KMS-11 (cell line): ENCODE measurements around the gene ZMYND8.
"Not testable (repeated sequence)": the region's sequence is repeated elsewhere in the genome, so short reads cannot be mapped to it uniquely, and the experiment has no call there.

ENCODE experiments used
- H2AFZ ChIP-seq: fragments of 200-600 bp; sonication (generic); 2 replicates; pipeline ENCODE4 v1.6.1; 2016; ENCODE audit warnings: antibody characterized with exemption, mixed run types, low read depth
- H3K27ac ChIP-seq: fragments of 200-600 bp; sonication (generic); 2 replicates; pipeline ENCODE4 v1.6.1; 2016; ENCODE audit warnings: mild to moderate bottlenecking, mixed run types
- H3K27me3 ChIP-seq: fragments of 200-600 bp; sonication (generic); 2 replicates; pipeline ENCODE4 v1.6.1; 2017; ENCODE audit warnings: mild to moderate bottlenecking, low read depth, mixed run types, moderate library complexity; ENCODE audit not compliant: insufficient read depth
- H3K36me3 ChIP-seq: fragments of 200-600 bp; sonication (generic); 2 replicates; pipeline ENCODE4 v1.6.1; 2017; ENCODE audit warnings: mild to moderate bottlenecking, mixed run types; ENCODE audit not compliant: insufficient read depth
- H3K4me1 ChIP-seq: fragments of 200-600 bp; sonication (generic); 2 replicates; pipeline ENCODE4 v1.6.1; 2016; ENCODE audit warnings: mild to moderate bottlenecking, low read depth, mixed run types; ENCODE audit not compliant: poor library complexity, severe bottlenecking
- H3K4me2 ChIP-seq: fragments of 200-600 bp; sonication (generic); 2 replicates; pipeline ENCODE4 v1.7.0; 2016; ENCODE audit warnings: mild to moderate bottlenecking, mixed run types
- H3K4me3 ChIP-seq: fragments of 200-600 bp; sonication (generic); IDR thresholded peaks from 2 replicates; pipeline ENCODE4 v1.6.1; 2017; ENCODE audit warnings: low read depth, low read length, mixed read lengths; ENCODE audit not compliant: insufficient read depth
- H3K79me2 ChIP-seq: fragments of 200-600 bp; sonication (generic); 2 replicates; pipeline ENCODE4 v1.6.1; 2016; ENCODE audit warnings: low read depth, mixed run types; ENCODE audit not compliant: insufficient read depth
- H3K9ac ChIP-seq: fragments of 200-600 bp; sonication (generic); 2 replicates; pipeline ENCODE4 v1.6.1; 2016; ENCODE audit warnings: mild to moderate bottlenecking, mixed run types
- H4K20me1 ChIP-seq: fragments of 200-600 bp; sonication (generic); 2 replicates; pipeline ENCODE4 v1.6.1; 2016; ENCODE audit warnings: mild to moderate bottlenecking, mixed run types; ENCODE audit not compliant: insufficient read depth
- CTCF ChIP-seq: fragments of 200-600 bp; sonication (generic); conservative IDR thresholded peaks from 2 replicates; pipeline ENCODE4 v1.6.1; 2017; ENCODE audit warnings: low read depth, mild to moderate bottlenecking, antibody characterized with exemption, low read length, moderate library complexity, mixed read lengths

Gene ZMYND8

GRCh38 chr20:47391276-47392010 is 34.9 kb upstream of the ZMYND8 start:
- peak overlapping the region; percentile 35; the same call in 1 of the 2 replicates for H2AFZ ChIP-seq
- no peak overlapping the region for H3K27ac ChIP-seq
- 0 out of 2 replicates have a peak overlapping the region, but pooled peaks have one; percentile 13 for H3K4me2 ChIP-seq
- no peaks in the 10 kb centered on the region for H4K20me1 ChIP-seq
- no peak for TF ChIP-seq CTCF
- H3K79me2 ChIP-seq, result no peaks in the 10 kb centered on the region
- H3K36me3 ChIP-seq, result no peaks in the 10 kb centered on the region
- H3K4me1 ChIP-seq, result peaks cover 15% of the 10 kb centered on the region
- no peak overlapping the region for H3K4me3 ChIP-seq
- H3K27me3 ChIP-seq, result no peaks in the 10 kb centered on the region
- no peak overlapping the region for H3K9ac ChIP-seq

GRCh38 chr20:47389867-47390347 is 33.4 kb upstream of the ZMYND8 start:
- no peaks in the 10 kb centered on the region for H3K79me2 ChIP-seq
- H3K9ac ChIP-seq, result no peak overlapping the region
- no peak overlapping the region for H3K27ac ChIP-seq
- H3K4me3 ChIP-seq, result no peak overlapping the region
- no peak overlapping the region for H2AFZ ChIP-seq
- H3K27me3 ChIP-seq, result no peaks in the 10 kb centered on the region
- no peaks in the 10 kb centered on the region for H3K36me3 ChIP-seq
- no peak for TF ChIP-seq CTCF
- H3K4me2 ChIP-seq, result no peak overlapping the region
- H4K20me1 ChIP-seq, result no peaks in the 10 kb centered on the region
- H3K4me1 ChIP-seq, result peaks cover 15% of the 10 kb centered on the region

GRCh38 chr20:47385968-47386367 is 29.5 kb upstream of the ZMYND8 start:
- H3K4me1 ChIP-seq, H3K36me3 ChIP-seq, H3K27me3 ChIP-seq, H3K4me2 ChIP-seq, H2AFZ ChIP-seq, H3K9ac ChIP-seq, H3K79me2 ChIP-seq, H3K4me3 ChIP-seq, H3K27ac ChIP-seq, H4K20me1 ChIP-seq: not testable (repeated sequence)

- no peaks in the 10 kb centered on the region for H3K27me3 ChIP-seq
- TF ChIP-seq CTCF, result no peak
- H4K20me1 ChIP-seq, result no peaks in the 10 kb centered on the region
- H3K9ac ChIP-seq, result no peak overlapping the region
- H3K27ac ChIP-seq, result no peak overlapping the region
- H3K36me3 ChIP-seq, result no peaks in the 10 kb centered on the region
- H2AFZ ChIP-seq, result no peak overlapping the region
- no peaks in the 10 kb centered on the region for H3K79me2 ChIP-seq
- H3K4me3 ChIP-seq, result no peak overlapping the region
- H3K4me2 ChIP-seq, result no peak overlapping the region
- peaks cover 8% of the 10 kb centered on the region for H3K4me1 ChIP-seq
Measured at GRCh38 chr20:47382746-47383415, 26.4 kb upstream of the ZMYND8 start.

GRCh38 chr20:47380481-47380880 is 24.0 kb upstream of the ZMYND8 start:
- Histone ChIP-seq H2AFZ (no peak overlapping the region), H3K4me1 (peaks cover 8% of the 10 kb centered on the region), H3K4me3 (no peak overlapping the region), H3K4me2 (no peak overlapping the region), H3K36me3 (no peaks in the 10 kb centered on the region), H3K27me3 (no peaks in the 10 kb centered on the region), H4K20me1 (no peaks in the 10 kb centered on the region), H3K79me2 (no peaks in the 10 kb centered on the region), H3K9ac (no peak overlapping the region), H3K27ac (no peak overlapping the region)
- no peak for TF ChIP-seq CTCF
